SK-N-SH treated with all-trans-retinoic acid at 6 μM for 48 hours (cell line): ENCODE data around the gene INKA1.

Experiments
- ISL1 ChIP-seq: fragments of 250-450 bp; sonication (Bioruptor Pico); IDR thresholded peaks from 2 replicates; pipeline ENCODE4 v2.1.2; 2022; ENCODE audit warnings: mild to moderate bottlenecking, moderate library complexity
- SNAI2 ChIP-seq: fragments of 250-450 bp; sonication (Bioruptor Pico); IDR thresholded peaks from 2 replicates; pipeline ENCODE4 v1.5.0; 2020; ENCODE audit warnings: mild to moderate bottlenecking, moderate library complexity
- ZC3H10 ChIP-seq: fragments of 250-450 bp; sonication (Bioruptor Pico); IDR thresholded peaks from 2 replicates; pipeline ENCODE4 v1.5.1; 2021; ENCODE audit warnings: mild to moderate bottlenecking, moderate library complexity

- TF ChIP-seq ZC3H10 (CRISPR knock-in tag) (no peak), ISL1 (no peak), SNAI2 (CRISPR knock-in tag) (no peak)
These were observed 9.5 kb upstream of the INKA1 start for GRCh38 chr3:49793486-49794085.
